A673 (cell line): ENCODE measurements around the gene IGSF1. TPM values are rescaled to one million over a fixed set of nuclear protein-coding genes. Genes with fewer than 3 reads are reported as not detected.

Experiments
- BruUV-seq: library from RNA; stranded (reverse); fragments of 400-500 nt; replicated peaks from 2 replicates; lab custom pipeline; 2021; lab: Mats Ljungman, UMichigan
- CTCF ChIA-PET: fragments of 300-600 bp; sonication (Branson Sonifier 250); formaldehyde crosslinking; loops from one replicate; lab custom pipeline; 2022; ENCODE audit warnings: antibody characterized with exemption; lab: Charles Lee
- POLR2A ChIA-PET: fragments of 300-600 bp; sonication (Branson Sonifier 250); formaldehyde crosslinking; loops from one replicate; lab custom pipeline; 2022; ENCODE audit warnings: antibody characterized with exemption; ENCODE audit not compliant: low non-redundant PET; lab: Charles Lee
- DNase-seq: peaks from one replicate; pipeline ENCODE4 v3.0.0-alpha.2; 2015; ENCODE audit warnings: low spot score
- H3K27ac ChIP-seq: fragments of 200-600 bp; sonication (generic); 2 replicates; pipeline ENCODE4 v1.5.1; 2016; ENCODE audit warnings: mixed run types, low read depth, mild to moderate bottlenecking, mixed read lengths, antibody characterized with exemption, low read length; ENCODE audit not compliant: poor library complexity, severe bottlenecking
- H3K27me3 ChIP-seq: fragments of 200-600 bp; sonication (generic); replicated peaks from 2 replicates; pipeline ENCODE4 v1.6.1; 2017; ENCODE audit warnings: mixed run types, low read depth, mild to moderate bottlenecking, mixed read lengths, antibody characterized with exemption, low read length; ENCODE audit not compliant: insufficient read depth, poor library complexity
- H3K36me3 ChIP-seq: fragments of 200-600 bp; sonication (generic); 2 replicates; pipeline ENCODE4 v1.6.1; 2016; ENCODE audit warnings: mixed run types, mild to moderate bottlenecking, mixed read lengths, antibody characterized with exemption, low read length; ENCODE audit not compliant: insufficient read depth, poor library complexity, severe bottlenecking
- H3K4me1 ChIP-seq: fragments of 200-600 bp; sonication (generic); 2 replicates; pipeline ENCODE4 v1.6.1; 2017; ENCODE audit warnings: mixed run types, mild to moderate bottlenecking, mixed read lengths, antibody characterized with exemption, low read length; ENCODE audit not compliant: insufficient read depth, poor library complexity, severe bottlenecking
- H3K4me3 ChIP-seq: fragments of 200-600 bp; sonication (generic); 2 replicates; pipeline ENCODE4 v1.5.1; 2016; ENCODE audit warnings: low read depth, mixed run types, mild to moderate bottlenecking, mixed read lengths, low read length; ENCODE audit not compliant: poor library complexity, severe bottlenecking
- H3K9me3 ChIP-seq: fragments of 200-600 bp; sonication (generic); 2 replicates; pipeline ENCODE4 v1.6.1; 2016; ENCODE audit warnings: mixed run types, low read depth, mild to moderate bottlenecking, mixed read lengths, antibody characterized with exemption, low read length; ENCODE audit not compliant: poor library complexity, severe bottlenecking
- CTCF ChIP-seq: fragments of 300-800, 200-600 bp; sonication (generic); conservative IDR thresholded peaks from 2 replicates; pipeline ENCODE4 v1.5.1; 2017; ENCODE audit warnings: low read depth, mild to moderate bottlenecking, antibody characterized with exemption, low read length, moderate library complexity, mixed read lengths
- EZH2 ChIP-seq: fragments of 200-600 bp; sonication (generic); IDR thresholded peaks from 2 replicates; pipeline ENCODE4 v1.6.1; 2017; ENCODE audit warnings: borderline replicate concordance, low read depth, mild to moderate bottlenecking, mixed read lengths, antibody characterized with exemption, low read length; ENCODE audit not compliant: poor library complexity, severe bottlenecking
- intact Hi-C: fragments of 100-400 bp; cut with micrococcal nuclease; formaldehyde crosslinking; loops from one replicate; pipeline ENCODE4 v1.10.0; 2022; ENCODE audit not compliant: unreplicated experiment
- total RNA-seq: library from RNA; stranded (reverse); gene quantifications from 2 replicates; pipeline ENCODE4 v1.2.3, GENCODE V29; 2021

Gene IGSF1
- total RNA-seq, 1 experiment from 2014 or later = not detected

GRCh38 chrX:131298036-131298435 is 8.9 kb upstream of the IGSF1 start:
- H3K4me3 ChIP-seq = no peak overlapping the region
- intact Hi-C loops = no loop called here
- ChIA-PET CTCF (no interaction called here), POLR2A (no interaction called here)
- TF ChIP-seq CTCF = no peak
- TF ChIP-seq EZH2 = no peak
- no peaks in the 10 kb centered on the region for H3K4me1 ChIP-seq
- H3K9me3 ChIP-seq = no peaks in the 10 kb centered on the region
- no peak for DNase-seq
- H3K27me3 ChIP-seq = peaks cover 92% of the 10 kb centered on the region
- no peaks in the 10 kb centered on the region for H3K36me3 ChIP-seq
- BruUV-seq = no TSS peak
- H3K27ac ChIP-seq = no peak overlapping the region

- DNase-seq = no peak
- Histone ChIP-seq H3K4me3 (no peak overlapping the region), H3K9me3 (no peaks in the 10 kb centered on the region), H3K4me1 (no peaks in the 10 kb centered on the region), H3K36me3 (no peaks in the 10 kb centered on the region), H3K27ac (no peak overlapping the region), H3K27me3 (peaks cover 23% of the 10 kb centered on the region)
- BruUV-seq = no TSS peak
- no peak for TF ChIP-seq EZH2
- TF ChIP-seq CTCF = no peak
- CTCF ChIA-PET = no interaction called here
- POLR2A ChIA-PET = no interaction called here
- intact Hi-C loops = no loop called here
Observed at GRCh38 chrX:131289527-131289926, 421 bp upstream of the IGSF1 start.

GRCh38 chrX:131288188-131288587 is 918 bp downstream of the IGSF1 start:
- no peak for DNase-seq
- H3K27me3 ChIP-seq = peaks cover 10% of the 10 kb centered on the region
- POLR2A ChIA-PET = no interaction called here
- H3K27ac ChIP-seq = no peak overlapping the region
- BruUV-seq = no TSS peak
- intact Hi-C loops = no loop called here
- CTCF ChIA-PET = no interaction called here
- H3K9me3 ChIP-seq = no peaks in the 10 kb centered on the region
- no peaks in the 10 kb centered on the region for H3K4me1 ChIP-seq
- TF ChIP-seq CTCF (no peak), EZH2 (no peak)
- no peaks in the 10 kb centered on the region for H3K36me3 ChIP-seq
- no peak overlapping the region for H3K4me3 ChIP-seq
